PC-9 (cell line): ENCODE measurements around the gene WNT2B.

ENCODE experiments used
- EZH2 ChIP-seq: fragments of 200-600 bp; sonication (generic); IDR thresholded peaks from 2 replicates; pipeline ENCODE4 v1.8.0; 2017; ENCODE audit warnings: antibody characterized with exemption, low read depth
- TF ChIP-seq, protein P1 (sequence below): fragments of 200-600 bp; sonication (generic); conservative IDR thresholded peaks from 2 replicates; pipeline ENCODE4 v1.6.1; 2017; ENCODE audit warnings: mixed run types, antibody characterized with exemption, mild to moderate bottlenecking, moderate library complexity

DNA sequence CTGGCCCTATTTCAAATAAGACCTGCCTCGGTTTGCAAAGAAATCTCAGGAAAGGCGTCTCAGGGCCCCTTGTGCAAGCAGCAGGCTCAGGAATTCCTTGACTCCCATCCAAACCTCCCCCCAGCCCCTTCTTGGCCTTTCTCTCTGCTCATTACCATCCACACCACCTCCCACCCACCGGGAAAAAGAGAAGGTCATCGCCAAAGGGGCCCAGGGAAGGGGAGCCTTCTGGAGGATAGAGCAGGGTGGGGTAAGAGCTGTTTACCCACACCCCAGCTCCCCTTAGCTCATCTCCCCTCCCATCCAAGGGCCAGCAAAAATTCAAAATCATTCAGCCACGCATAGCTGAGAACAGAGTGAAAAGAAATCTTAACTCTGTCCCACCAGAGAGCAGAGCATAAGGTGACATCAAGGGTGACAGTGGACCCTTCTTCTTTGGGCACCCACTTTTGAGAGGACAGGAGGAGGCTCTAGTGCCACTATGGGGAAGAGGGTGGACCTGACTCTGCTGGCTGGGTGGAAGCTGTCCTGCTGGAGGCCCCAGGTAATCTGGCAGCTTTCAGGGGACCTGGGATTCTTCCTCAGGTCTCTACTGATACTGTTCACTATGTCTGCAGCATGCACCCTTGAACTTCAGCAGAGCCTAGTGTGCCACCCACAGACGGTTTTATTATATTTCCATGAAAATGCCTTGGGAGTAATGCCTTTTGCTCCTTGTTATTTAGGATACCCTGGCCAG lies 3.9 kb upstream of the WNT2B start:
- TF ChIP-seq, protein P1, sequence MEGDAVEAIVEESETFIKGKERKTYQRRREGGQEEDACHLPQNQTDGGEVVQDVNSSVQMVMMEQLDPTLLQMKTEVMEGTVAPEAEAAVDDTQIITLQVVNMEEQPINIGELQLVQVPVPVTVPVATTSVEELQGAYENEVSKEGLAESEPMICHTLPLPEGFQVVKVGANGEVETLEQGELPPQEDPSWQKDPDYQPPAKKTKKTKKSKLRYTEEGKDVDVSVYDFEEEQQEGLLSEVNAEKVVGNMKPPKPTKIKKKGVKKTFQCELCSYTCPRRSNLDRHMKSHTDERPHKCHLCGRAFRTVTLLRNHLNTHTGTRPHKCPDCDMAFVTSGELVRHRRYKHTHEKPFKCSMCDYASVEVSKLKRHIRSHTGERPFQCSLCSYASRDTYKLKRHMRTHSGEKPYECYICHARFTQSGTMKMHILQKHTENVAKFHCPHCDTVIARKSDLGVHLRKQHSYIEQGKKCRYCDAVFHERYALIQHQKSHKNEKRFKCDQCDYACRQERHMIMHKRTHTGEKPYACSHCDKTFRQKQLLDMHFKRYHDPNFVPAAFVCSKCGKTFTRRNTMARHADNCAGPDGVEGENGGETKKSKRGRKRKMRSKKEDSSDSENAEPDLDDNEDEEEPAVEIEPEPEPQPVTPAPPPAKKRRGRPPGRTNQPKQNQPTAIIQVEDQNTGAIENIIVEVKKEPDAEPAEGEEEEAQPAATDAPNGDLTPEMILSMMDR: no peak
- no peak for TF ChIP-seq EZH2
